ENCODE data around the gene HS3ST5. TPM values are rescaled to one million over a fixed set of nuclear protein-coding genes. Genes with fewer than 3 reads are reported as not detected.
A peak's percentile ranks its signal among the peaks of the same experiment; 100 is the strongest.

The HS3ST5 gene
- total and polyA plus RNA-seq, 2 donors (not counting 1 experiment from before 2014, with no cell fraction given) = under 0.01 TPM; not detected in 1

GRCh38 chr6:114162691-114163347 lies 180.0 kb downstream of the HS3ST5 start:
- no peak overlapping the region for H3K4me3 ChIP-seq (replicated peaks in 1 of 4; ENCODE audit: control extremely low read depth in 1 of 4, insufficient read depth in 1 of 4, low read depth in 3 of 4, low read length in 4 of 4)
- H3K9ac ChIP-seq (ENCODE audit: insufficient read depth, low read length) = no peak overlapping the region
- H3K27me3 ChIP-seq (ENCODE audit: control insufficient read depth, insufficient read depth, low read length) = no peaks in the 10 kb centered on the region
- H2AFZ ChIP-seq (ENCODE audit: low read length) = no peak overlapping the region
- no peak overlapping the region for H3K4me2 ChIP-seq (ENCODE audit: extremely low read depth, insufficient read depth, low read length)
- H3K9me3 ChIP-seq (ENCODE audit: control insufficient read depth, insufficient read depth, low read depth, low read length) = no peaks in the 10 kb centered on the region
- no peaks in the 10 kb centered on the region for H3K36me3 ChIP-seq (ENCODE audit: control insufficient read depth, insufficient read depth, low read length)
- TF ChIP-seq CTCF (conservative IDR thresholded peaks at IDR 0.05 in 1 of 2, IDR thresholded peaks at IDR 0.05 in 1 of 2; ENCODE audit: low read depth in 1 of 2, low read length in 2 of 2) (no peak), EZH2 (IDR thresholded peaks at IDR 0.05; ENCODE audit: low read length, missing control alignments) (no peak)
- no peaks in the 10 kb centered on the region for H4K20me1 ChIP-seq (ENCODE audit: control insufficient read depth, extremely low read depth, insufficient read depth, low read length)
- DNase-seq (ENCODE audit: low read depth in 2 of 2) = no peak
- no peaks in the 10 kb centered on the region for H3K4me1 ChIP-seq (ENCODE audit: control insufficient read depth, extremely low read depth, insufficient read depth, low read length)
- no peak overlapping the region for H3K27ac ChIP-seq (ENCODE audit: insufficient read depth, low read length)
- no peaks in the 10 kb centered on the region for H3K79me2 ChIP-seq (ENCODE audit: control insufficient read depth, insufficient read depth, low read length)

GRCh38 chr6:114160881-114161280 lies 181.9 kb downstream of the HS3ST5 start:
- TF ChIP-seq CTCF (conservative IDR thresholded peaks at IDR 0.05 in 1 of 2, IDR thresholded peaks at IDR 0.05 in 1 of 2; ENCODE audit: low read depth in 1 of 2, low read length in 2 of 2) (no peak), EZH2 (IDR thresholded peaks at IDR 0.05; ENCODE audit: low read length, missing control alignments) (no peak)

GRCh38 chr6:114159727-114160126 lies 183.1 kb downstream of the HS3ST5 start:
- Histone ChIP-seq H3K9me3 (ENCODE audit: control insufficient read depth, insufficient read depth, low read depth, low read length) (no peaks in the 10 kb centered on the region), H3K79me2 (ENCODE audit: control insufficient read depth, insufficient read depth, low read length) (no peaks in the 10 kb centered on the region), H4K20me1 (ENCODE audit: control insufficient read depth, extremely low read depth, insufficient read depth, low read length) (no peaks in the 10 kb centered on the region), H3K27me3 (ENCODE audit: control insufficient read depth, insufficient read depth, low read length) (no peaks in the 10 kb centered on the region), H3K27ac (ENCODE audit: insufficient read depth, low read length) (no peak overlapping the region), H2AFZ (ENCODE audit: low read length) (no peak overlapping the region), H3K4me1 (ENCODE audit: control insufficient read depth, extremely low read depth, insufficient read depth, low read length) (no peaks in the 10 kb centered on the region), H3K4me2 (ENCODE audit: extremely low read depth, insufficient read depth, low read length) (no peak overlapping the region), H3K4me3 (replicated peaks in 1 of 4; ENCODE audit: control extremely low read depth in 1 of 4, insufficient read depth in 1 of 4, low read depth in 3 of 4, low read length in 4 of 4) (no peak overlapping the region), H3K36me3 (ENCODE audit: control insufficient read depth, insufficient read depth, low read length) (no peaks in the 10 kb centered on the region), H3K9ac (ENCODE audit: insufficient read depth, low read length) (no peak overlapping the region)
- DNase-seq (ENCODE audit: low read depth in 2 of 2) = no peak
- TF ChIP-seq EZH2 (IDR thresholded peaks at IDR 0.05; ENCODE audit: low read length, missing control alignments) (no peak), CTCF (conservative IDR thresholded peaks at IDR 0.05 in 1 of 2, IDR thresholded peaks at IDR 0.05 in 1 of 2; ENCODE audit: low read depth in 1 of 2, low read length in 2 of 2) (no peak)

More at GRCh38 chr6:114160881-114161280, 181.9 kb downstream of the HS3ST5 start:
- H3K79me2 ChIP-seq (ENCODE audit: control insufficient read depth, insufficient read depth, low read length) = no peaks in the 10 kb centered on the region
- no peak overlapping the region for H3K4me2 ChIP-seq (ENCODE audit: extremely low read depth, insufficient read depth, low read length)
- H3K9ac ChIP-seq (ENCODE audit: insufficient read depth, low read length) = peak overlapping the region; percentile 2
- H3K9me3 ChIP-seq (ENCODE audit: control insufficient read depth, insufficient read depth, low read depth, low read length) = no peaks in the 10 kb centered on the region
- no peak overlapping the region for H2AFZ ChIP-seq (ENCODE audit: low read length)
- H3K27me3 ChIP-seq (ENCODE audit: control insufficient read depth, insufficient read depth, low read length) = no peaks in the 10 kb centered on the region
- no peak overlapping the region for H3K4me3 ChIP-seq (replicated peaks in 1 of 4; ENCODE audit: control extremely low read depth in 1 of 4, insufficient read depth in 1 of 4, low read depth in 3 of 4, low read length in 4 of 4)
- no peaks in the 10 kb centered on the region for H3K36me3 ChIP-seq (ENCODE audit: control insufficient read depth, insufficient read depth, low read length)
- no peaks in the 10 kb centered on the region for H3K4me1 ChIP-seq (ENCODE audit: control insufficient read depth, extremely low read depth, insufficient read depth, low read length)
- no peaks in the 10 kb centered on the region for H4K20me1 ChIP-seq (ENCODE audit: control insufficient read depth, extremely low read depth, insufficient read depth, low read length)
- H3K27ac ChIP-seq (ENCODE audit: insufficient read depth, low read length) = no peak overlapping the region
- DNase-seq (ENCODE audit: low read depth in 2 of 2) = no peak

Data from fibroblast of lung (primary cell).